ENCODE data around the gene EP400. TPM values are rescaled to one million over a fixed set of nuclear protein-coding genes. Genes with fewer than 3 reads are reported as not detected.
A peak's percentile ranks its signal among the peaks of the same experiment; 100 is the strongest.

EP400 gene
- total and polyA plus RNA-seq, 9 of the 15 experiments (the other 6 are each of a cell fraction or from before 2014, with no cell fraction given) = 4.5 to 58.0 (median 7.0) TPM

DNA sequence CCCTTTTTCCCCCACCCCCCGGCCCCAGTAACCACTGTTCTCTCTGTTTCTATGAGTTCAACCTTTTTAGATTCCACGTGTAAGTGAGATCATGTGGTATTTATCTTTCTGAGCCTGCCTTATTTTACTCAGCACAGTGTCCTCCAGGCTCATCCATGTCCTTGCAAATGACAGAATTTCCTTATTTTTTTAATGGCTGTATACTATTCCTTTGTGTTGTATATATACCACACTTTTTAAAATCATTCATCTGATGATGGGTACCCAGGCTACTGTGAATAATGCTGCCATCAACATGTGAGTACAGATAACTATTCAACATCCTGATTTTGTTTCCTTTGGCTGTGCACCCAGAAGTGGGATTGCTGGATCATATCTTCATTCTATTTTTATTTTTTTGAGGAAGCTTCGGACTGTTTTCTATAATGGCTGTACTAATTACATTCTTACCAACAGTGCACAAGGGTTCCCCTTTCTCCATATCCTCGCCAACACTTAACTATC, 139.7 kb downstream of the EP400 start:
- FAIRE-seq (no peak), DNase-seq (ENCODE audit: extremely low read depth in 1 of 4, low spot score in 3 of 4) (no peak), ATAC-seq (no peak)
- H2AFZ ChIP-seq (ENCODE audit: low read depth, low read length) = no peak overlapping the region
- H3K79me2 ChIP-seq (ENCODE audit: control insufficient read depth, insufficient read depth, low read length) = peaks cover 72% of the 10 kb centered on the region
- H3K27me3 ChIP-seq (ENCODE audit: control insufficient read depth in 2 of 2, insufficient read depth in 2 of 2, low read length in 2 of 2) = no peaks in the 10 kb centered on the region
- peaks cover 66% of the 10 kb centered on the region for H3K36me3 ChIP-seq (ENCODE audit: control insufficient read depth, insufficient read depth, low read length)
- H3K4me3 ChIP-seq = no peak overlapping the region
- ChIA-PET CTCF (ENCODE audit: low intra/inter-chr PET ratio) (no interaction called here), POLR2A (interaction anchor here (1.5 kb wide), 1 partner anchor 25 kb away, joined by 3 read pairs; no protein-coding TSS in a partner anchor)
- 71% methylated on average over 4 of the region's 4 CpGs for WGBS (ENCODE audit: insufficient coverage, low coverage, missing lambda C conversion rate)
- no peak overlapping the region for H3K4me2 ChIP-seq (ENCODE audit: insufficient read depth, low read length)
- in situ Hi-C loops (cut with MboI) = no loop called here
- peaks cover 8 to 10% of the 10 kb centered on the region in 2 experiments; a peak in 4 of 5 replicates for H3K4me1 ChIP-seq (replicated peaks in 1 of 2; ENCODE audit: control insufficient read depth in 2 of 2, insufficient read depth in 2 of 2, low read length in 2 of 2)
- intact Hi-C loops (cut with micrococcal nuclease) = no loop called here
- no peak overlapping the region for H3K9ac ChIP-seq (ENCODE audit: insufficient read depth in 1 of 2, low read depth in 2 of 2, low read length in 2 of 2)
- no peaks in the 10 kb centered on the region for H3K9me1 ChIP-seq (ENCODE audit: control insufficient read depth, insufficient read depth, low read length)
- no peak for TF ChIP-seq BDP1 (IDR thresholded peaks at IDR 0.05; ENCODE audit: insufficient read depth, insufficient read length)
- TF ChIP-seq POLR3A (IDR thresholded peaks at IDR 0.05; ENCODE audit: borderline replicate concordance, extremely low read depth, insufficient read depth, insufficient read length) = no peak
- no peak for TF ChIP-seq KLF16 (IDR thresholded peaks at IDR 0.05)
- peak; percentile 63 for TF ChIP-seq ZNF146 (CRISPR knock-in tag; IDR thresholded peaks at IDR 0.05; ENCODE audit: unreplicated experiment)
- no peak for TF ChIP-seq ZNF77 (CRISPR knock-in tag; IDR thresholded peaks at IDR 0.05)
- no peak for TF ChIP-seq ZZZ3 (IDR thresholded peaks at IDR 0.05)
- no peak for TF ChIP-seq DPF2 (IDR thresholded peaks at IDR 0.05)
- no peak for TF ChIP-seq MTA1 (IDR thresholded peaks at IDR 0.05; ENCODE audit: borderline replicate concordance)
- H4K20me1 ChIP-seq (replicated peaks; ENCODE audit: control insufficient read depth, insufficient read depth, low read length) = peaks cover 3% of the 10 kb centered on the region; the same call in 1 of the 2 replicates
- BruUV-seq (replicated peaks) = no TSS peak
- no peaks in the 10 kb centered on the region for H3K9me3 ChIP-seq (replicated peaks; ENCODE audit: control insufficient read depth, insufficient read depth, low read depth, low read length)
- H3K27ac ChIP-seq (ENCODE audit: extremely low read depth, low read depth, low read length) = no peak overlapping the region
